HG03025 (cell line): ENCODE measurements around the gene DUSP1.

Source experiments
- ATAC-seq: cut with Tn5 transposase; IDR thresholded peaks from one replicate; pipeline ENCODE4 v1.9.1; 2021; ENCODE audit warnings: mild to moderate bottlenecking, moderate library complexity; ENCODE audit not compliant: unreplicated experiment, low FRiP score

Gene DUSP1

DNA sequence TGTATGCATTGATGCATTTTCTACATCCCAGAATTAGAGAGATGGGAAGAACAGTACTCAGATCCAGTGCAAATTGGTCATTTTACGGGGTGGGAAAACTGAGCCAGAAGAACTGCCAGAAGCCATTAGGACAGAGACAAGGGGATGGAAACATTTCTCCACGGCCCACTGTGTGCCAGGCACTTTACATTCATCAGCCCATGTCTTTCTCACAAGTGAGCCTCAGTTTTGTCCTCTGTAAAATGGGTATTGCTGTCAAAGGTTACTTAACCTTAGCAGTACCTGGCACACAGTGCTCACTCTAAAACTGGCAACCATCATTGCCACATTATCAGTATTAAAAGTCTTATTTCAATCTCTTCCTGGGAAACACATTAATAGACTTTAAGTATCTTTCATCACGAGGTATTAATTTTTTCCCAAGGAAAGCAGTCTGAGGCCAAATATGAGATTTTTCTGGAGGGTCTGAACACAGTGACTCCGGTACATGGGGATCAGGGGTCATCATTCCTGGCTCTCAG, 5.2 kb downstream of the DUSP1 start:
- no peak for ATAC-seq

DNA sequence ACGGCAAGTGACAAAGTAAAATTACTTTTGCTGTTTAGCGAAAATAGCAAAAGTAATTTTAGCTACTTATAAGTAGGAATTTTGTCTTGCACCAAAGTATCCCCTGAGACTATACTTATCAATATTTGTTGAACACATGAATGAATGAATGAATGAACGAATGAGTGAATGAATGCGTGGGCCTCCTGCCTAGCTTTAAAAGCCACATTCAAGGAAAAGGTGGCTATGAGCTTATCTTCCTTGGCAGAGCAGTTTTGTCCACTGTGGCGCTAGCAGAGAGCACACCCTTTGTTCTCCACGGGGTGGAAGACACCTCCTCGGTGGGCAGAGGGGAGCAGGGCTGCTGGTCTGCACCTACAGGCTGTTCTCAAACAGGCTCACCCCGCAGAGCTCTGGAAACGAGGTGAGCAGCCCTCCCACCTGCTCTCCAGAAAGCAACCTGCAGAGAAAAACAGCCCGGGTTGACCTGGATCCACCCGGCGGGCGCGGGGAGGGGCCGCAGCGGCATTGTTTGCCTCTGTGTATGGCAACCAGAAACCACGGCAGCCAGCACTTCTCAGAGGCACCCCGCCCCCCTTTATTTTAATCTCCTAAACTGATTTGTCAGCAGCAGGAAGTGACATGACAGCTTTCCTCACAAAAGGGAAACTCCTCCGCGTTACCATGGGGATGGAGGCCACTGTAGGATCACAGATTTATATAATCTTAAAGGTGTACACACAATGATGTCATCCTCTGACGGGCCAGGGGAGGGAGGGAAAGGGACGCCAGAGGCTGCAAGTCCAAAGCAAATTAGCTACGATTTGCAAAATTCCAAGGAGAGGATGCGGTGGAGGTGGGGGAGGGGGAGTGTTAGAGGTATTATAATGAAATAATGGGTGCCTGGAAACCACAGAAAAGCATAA, 5.9 kb downstream of the DUSP1 start:
- ATAC-seq, result peak; percentile 71

DNA sequence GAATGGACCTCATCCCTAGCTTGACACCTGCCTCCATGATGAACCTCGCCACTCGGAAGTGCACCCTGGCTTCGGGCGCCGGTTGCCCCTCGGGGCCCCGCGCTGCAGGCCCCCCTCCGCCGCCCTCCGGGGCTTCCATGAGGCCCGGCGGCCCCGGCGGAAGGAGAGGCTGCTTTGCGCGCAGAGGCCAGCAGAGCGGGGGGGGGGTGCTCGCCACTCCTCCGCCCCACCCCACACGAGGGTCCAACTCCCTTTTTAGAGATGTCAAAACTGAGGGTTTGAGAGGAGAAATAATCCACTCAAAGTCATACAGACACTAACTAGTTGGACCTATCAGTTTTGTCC, 7.9 kb downstream of the DUSP1 start:
- ATAC-seq, result no peak

DNA sequence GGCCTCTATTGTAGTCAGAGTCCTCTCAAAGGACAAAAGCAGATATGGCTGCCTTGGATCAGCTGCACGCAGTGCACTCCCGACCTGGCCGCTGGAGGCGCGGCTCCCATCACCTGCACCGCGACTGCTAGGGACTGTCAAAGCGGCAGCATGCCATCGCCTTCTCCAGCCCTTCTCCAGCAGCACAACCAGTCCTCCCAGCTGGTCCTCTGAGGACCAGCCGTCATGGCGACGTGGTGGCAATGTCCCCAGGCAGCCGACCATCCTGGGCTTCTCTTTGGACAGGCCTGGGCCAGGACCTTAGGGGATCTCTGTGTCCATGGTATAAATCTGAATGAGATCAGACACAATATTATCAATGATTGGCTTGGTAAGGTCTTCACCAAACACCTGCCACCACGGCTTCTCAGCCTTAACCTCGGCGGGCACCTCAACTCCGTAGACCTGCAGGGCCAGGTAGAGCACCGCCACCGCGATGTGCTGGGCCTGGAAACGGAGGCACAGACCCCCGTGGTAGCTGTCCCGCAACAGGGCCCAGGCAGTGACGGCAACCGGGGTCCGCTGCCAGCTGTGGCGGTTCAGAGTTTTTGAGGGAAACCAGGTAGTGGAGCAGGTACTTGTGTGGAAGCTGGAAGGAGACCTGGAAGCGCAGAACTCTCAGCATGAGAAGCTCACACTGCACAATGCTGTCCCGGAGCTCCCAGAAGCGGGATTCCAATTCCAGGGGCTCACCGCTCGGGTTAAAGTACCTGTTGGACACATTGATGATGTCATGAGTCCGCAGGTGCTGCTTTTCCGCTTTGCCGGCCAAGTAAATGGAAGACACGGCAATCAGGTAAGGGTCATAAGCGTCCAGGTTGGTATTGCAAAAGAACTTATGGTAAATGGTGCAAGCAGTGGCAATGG, 8.5 kb downstream of the DUSP1 start:
- ATAC-seq, result no peak

DNA sequence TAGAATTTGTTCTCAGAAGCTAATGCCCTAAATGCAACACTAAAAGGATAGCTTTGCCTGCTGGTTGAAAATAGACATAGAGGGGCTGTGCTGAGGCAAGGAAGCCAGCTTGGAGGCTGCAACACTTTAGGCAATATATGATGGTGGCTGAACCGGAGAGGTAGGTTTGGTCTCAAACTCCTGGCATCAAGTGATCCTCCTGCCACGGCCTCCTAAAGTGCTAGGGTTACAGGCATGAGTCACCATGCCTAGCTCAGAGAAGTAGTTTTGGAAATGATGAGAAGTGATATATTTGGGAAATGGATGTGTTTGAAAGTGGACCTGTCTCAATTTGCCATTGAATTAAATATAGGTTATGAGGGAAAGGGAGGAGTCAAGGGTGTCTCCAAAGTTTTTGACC, 10.0 kb downstream of the DUSP1 start:
- ATAC-seq, result no peak

DNA sequence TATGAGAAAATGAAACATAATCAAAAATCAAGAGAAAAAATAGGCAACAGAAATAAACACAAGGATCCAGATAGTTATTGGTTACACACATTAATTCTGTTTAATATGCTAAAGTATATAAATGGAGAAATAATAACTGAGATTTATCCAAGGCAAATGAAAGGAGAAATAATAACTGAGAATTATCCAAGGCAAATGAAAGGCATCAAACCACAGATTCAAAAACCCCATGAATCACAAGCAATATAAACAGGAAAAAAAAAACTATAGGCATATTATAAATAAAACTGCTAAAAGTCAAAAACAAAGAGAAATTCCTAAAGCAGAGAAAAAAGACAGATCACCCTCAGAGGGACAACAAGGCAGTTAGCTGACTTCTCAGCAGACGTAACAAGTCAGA, 10.9 kb downstream of the DUSP1 start:
- no peak for ATAC-seq

DNA sequence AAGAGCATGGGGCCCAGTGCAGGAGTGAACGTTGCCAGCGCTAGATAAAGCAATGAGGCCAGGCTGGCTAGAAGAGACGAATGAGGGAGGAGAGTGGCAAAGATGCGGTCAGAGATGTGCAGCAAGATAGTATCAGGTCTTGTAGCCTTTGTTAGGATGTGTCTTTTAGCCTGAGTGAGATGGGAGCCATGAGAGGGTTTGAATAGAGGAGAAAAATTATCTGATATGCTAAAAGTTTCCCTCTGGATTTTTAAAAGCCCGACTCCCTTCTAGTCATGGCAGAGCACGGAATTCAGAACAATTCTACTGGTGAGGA, 12.2 kb downstream of the DUSP1 start:
- no peak for ATAC-seq

DNA sequence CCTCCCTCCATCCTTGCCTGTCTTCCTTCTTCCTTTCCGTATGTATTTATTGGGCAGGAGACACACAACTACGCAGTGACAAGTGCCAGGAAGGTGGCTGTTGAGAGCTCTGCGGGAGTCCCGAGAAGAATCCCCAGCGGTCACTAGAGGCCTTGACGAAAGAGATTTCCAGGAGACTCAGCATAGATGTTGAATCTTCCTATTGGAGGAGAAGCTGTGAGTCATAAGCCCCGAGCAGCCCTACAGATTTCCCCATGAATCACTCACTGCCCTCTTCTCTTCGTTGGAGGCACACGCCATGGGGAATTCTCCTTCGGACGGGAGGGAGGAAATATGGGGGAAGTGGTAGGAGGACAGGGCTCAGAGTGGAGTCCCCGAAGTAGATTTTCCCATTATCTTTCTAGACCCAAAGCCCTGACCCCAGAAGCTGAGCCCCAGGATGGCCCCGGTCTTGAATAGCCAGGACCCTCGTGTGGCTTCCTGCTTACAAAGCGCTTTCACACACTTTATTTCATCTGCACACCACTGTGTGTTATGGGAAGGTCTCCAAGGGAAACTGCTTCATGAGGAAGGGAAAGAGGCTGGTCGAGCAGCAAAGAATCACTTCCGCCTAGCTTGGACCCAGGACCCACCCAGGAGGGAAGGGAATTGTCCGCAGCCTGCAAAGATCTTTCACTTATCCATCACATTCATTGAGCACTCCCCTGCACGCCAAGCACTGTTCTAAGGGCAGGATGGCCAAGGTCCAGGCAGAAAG, 12.7 kb downstream of the DUSP1 start:
- no peak for ATAC-seq

DNA sequence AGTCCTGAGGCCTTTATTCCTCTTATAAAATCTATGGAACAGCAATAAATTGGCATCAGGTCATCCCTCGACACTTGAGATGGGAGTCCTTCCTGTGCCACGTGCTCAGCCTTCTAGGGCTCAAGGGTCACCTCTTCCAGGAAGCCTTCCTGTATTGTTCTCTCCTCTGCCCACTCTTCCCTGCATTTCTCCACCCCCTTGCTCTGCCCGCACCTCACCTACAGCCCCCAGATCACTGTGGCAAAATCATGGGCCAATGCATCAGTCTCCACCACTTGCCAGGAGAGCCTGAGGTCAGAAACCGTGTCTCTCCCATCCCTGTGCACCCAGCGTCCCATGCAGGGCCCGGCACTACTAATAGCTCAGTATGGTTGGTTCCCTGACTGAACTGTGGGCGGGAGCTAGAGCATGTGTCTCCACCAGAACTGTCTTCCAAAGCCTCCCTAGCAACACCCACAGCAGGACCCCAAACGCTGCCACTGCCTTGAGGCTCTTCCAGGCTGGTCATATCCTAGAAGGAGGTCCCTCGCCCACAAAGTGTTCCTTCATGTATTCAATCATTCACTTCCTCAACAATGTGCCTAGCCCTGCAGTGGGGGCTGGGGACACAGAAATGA, 13.5 kb downstream of the DUSP1 start:
- ATAC-seq, result no peak

DNA sequence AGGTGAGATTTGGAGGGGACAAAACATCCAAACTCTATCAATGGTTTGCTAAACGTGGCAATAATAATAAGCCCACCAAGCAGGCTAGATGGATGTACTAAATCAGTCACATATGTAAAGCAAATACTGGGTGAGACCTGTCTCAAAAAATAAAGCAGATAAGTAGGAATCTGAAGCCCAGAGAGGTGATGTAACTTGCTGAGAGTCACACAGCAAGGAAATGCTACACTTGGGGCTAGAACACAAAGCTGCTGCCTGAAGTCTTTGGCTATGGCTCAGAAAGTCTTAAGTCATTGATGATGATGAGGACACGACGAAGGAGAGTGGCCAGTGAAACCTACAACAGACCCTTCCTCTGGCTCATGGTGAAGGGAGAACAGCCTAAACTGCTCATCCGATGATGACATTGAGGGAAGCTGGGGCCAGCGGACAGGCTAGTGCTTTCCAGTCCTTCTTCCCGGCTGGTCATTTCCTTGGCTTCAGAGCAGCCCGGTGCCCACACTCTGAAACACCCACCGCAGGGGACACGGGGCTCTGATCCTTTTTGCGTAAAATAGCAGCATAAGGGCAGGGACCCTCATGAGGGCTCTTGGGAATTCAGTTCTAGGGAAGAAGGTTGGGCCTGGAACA, 14.1 kb downstream of the DUSP1 start:
- ATAC-seq, result no peak

DNA sequence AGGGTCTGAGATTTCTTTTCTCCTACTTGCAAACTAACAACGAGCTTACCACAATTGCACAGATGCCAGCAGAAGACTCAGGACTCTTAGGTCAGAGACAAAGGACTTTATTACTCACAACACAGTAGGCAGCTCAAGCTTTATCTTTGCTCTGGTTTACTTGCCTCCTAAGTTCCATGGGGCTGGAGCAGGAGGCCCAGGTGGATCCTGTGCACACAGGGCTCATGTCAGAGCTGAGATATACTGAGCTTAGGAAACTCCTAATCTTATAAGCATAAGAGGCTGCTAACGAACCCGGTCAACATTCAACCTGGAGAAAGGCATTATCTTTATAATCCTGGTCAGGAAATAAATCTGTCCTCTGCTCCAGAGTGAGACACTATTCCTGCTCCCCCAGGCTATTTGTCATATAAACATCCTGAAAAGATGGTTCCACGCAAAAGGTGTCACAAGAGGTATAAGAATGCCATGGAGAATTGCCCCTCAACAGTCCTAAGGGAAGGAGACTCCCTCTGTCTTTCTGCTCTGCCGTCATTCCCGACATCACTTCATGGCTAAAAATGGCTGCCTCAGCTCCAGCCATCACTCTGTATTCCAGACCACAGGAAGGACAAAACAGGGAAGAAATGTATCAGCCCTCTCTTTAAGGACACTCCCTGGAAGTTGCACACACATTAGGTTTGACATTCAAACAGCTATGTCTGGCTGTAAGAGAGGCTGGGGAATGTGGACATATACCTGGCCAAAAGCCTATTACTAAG, 16.2 kb downstream of the DUSP1 start:
- no peak for ATAC-seq

DNA sequence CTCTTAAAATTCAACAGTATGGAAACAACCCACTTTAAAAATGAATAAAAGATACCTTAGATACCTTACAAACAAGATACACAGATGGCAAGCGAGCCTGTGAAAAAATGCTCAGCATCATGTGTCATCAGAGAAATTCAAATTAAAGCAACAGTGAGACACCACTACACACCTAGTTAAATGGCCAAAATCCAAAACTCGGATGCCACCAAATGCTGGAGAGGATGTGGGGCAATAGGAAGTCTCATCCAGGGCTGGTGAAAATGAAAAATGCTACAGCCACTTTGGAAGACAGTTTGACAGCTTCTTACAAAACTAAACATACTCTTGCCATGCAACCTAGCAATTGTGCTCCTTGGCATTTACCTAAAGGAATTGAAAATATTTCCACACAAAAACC, 17.9 kb downstream of the DUSP1 start:
- ATAC-seq, result no peak

DNA sequence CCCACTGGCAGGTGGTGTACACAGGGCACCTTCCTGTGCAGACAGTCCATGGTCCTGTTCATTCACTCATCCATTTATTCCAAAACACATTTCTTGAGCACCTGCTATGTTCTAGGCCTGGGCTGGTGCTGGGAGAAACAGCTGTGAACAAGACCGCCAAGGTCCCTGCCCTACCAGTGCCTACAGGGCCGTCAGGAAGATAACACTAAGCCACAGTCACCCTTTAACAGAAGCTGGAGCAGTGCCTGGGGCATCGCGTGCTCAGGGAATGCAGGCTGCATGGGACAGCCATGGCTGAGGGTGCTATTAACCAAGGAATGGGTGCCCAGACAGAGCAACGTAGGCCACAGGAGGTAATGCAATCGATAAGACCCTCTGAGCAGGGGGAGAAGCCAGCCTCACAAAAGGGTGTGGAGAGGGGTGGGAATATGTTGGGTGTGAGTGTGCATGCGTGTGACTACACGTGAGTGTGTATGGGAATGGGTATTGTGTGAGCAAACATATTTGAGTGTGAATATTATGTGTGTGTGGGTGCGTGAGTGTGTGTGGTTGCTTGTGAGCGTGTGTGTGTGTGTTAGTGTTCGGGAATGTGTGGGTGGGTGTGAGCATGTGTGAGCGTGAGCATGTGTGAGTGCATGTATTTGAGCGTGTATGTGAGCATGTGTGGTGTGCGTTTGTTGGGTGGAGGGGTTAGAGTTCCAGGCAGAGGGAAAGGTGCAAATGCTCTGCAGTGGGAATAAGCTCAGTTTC, 19.1 kb downstream of the DUSP1 start:
- ATAC-seq, result no peak

DNA sequence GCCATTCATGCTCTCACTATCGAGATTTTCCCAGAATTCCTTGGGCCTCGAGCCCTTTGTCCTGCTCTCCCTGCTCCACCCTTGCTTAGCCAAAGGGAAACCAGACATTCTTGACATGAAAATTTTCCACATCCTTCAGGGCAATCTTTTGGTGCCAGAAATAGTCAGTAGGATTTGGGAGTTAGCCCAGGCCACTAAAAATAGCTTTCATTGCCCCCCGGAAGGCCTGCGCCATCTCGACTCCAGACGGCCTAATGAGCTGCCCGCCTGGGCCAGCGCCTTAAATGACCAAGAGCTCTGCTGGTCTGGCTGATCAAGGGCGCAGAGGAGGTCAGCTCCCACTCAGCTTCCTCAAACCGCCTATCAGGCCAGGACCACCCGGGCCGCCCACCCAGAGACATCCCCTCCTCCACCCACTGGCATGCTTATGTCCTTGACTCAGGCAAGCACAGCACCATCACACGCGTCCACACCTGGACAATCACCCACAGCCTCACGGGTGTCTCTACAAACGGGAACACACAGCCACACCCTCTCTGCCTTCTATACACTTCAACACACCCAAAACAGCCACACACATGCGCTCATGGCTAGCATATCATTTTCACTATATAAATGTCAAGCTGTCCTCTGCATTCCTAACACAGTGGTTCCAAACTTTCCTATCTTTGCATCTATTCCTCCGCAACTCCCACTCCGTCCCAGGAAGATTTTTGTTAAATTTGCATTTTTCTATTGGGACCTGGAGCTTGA, 20.9 kb downstream of the DUSP1 start:
- ATAC-seq, result no peak

DNA sequence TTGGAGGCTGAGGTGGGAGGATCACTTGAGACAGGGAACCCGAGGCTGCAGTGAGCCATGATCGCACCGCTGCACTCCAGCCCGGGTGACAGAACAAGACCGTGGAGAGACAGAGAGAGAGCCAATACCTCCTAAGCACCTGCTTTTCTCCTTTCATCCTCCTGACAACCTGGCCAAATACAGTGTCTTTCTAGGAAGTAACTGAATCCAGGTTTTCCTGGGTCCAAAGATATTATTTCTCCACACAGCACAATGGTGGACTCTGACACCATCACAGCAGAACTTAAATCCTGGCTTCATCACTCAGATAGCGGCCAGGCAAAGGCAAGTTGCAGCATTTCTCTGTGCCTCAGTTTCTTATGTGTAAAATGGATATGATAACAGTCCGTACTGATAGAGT, 21.9 kb downstream of the DUSP1 start:
- ATAC-seq, result no peak

DNA sequence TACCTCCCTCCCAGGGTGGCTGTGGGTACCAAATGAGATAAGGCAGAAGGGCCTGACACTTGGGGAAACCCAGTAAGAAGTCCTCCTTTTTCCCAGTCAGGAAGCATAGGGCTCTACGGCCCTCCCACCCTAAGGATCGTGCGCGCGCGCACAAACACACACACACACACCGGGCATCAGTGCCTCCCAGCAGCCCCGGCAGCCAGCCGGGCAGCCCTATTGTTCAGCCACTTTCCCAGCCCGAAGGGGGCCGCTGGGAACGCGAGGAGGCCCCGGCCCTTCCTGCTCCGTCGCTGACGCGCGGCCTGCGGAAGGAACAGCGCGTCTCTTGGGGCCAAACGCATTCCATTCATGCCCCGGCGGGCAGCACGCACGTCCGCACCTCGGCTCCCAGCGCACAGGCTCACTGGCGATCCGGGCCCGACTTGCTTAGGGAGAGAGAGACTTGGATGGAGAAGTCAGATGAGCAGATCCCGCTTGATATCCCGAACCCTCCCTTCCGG, 22.6 kb downstream of the DUSP1 start:
- ATAC-seq, result no peak

DNA sequence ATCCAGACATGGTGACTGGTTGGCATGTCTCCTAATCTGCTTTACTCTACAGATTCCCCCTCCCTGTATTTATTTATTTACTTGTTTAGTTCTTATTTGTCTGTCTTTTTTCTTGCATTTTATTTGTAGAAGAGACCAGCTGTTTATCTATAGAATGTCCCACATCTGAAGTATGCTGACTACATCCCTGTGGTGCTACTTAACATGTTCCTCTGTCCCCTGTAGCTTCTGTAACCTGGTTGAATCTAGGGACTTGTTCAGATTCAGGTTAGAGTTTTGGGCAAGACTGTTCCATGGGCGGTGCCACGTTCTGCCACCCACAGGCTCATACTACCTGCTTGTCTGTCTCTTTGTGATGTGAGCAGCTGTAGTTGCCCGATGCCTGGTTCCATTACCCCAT, 23.5 kb downstream of the DUSP1 start:
- ATAC-seq, result no peak

DNA sequence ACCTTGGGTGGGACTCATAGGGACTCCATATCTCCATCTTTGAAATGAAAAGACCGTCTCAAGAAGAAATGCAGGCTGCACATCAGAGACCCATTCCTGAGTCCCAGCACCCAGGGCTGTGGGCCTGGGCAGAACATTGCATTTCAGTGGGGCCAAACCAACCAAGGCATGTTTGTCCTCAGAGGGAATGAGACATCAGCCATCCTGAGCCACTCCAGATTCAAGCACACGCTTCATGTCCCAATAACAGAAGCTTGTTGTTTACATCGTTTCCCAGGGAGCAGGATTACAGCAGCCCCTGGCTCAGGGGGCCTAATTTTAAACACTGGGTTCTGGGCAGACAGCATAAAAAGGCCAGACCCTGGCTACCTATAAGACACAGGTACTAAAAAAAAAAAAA, 24.3 kb downstream of the DUSP1 start:
- ATAC-seq, result no peak
